OCI-LY7 (cell line): ENCODE measurements around the gene CA5A. TPM values are rescaled to one million over a fixed set of nuclear protein-coding genes. Genes with fewer than 3 reads are reported as not detected.

Experiments
- BruUV-seq: library from RNA; stranded (reverse); fragments of 400-500 nt; replicated peaks from 2 replicates; lab custom pipeline; 2021; lab: Mats Ljungman, UMichigan
- CTCF ChIA-PET: fragments of 300-600 bp; sonication (Branson Sonifier 250); formaldehyde crosslinking; loops from one replicate; lab custom pipeline; 2022; ENCODE audit warnings: antibody characterized with exemption; ENCODE audit not compliant: unreplicated experiment; lab: Charles Lee
- POLR2A ChIA-PET: fragments of 300-600 bp; sonication (Branson Sonifier 250); formaldehyde crosslinking; loops from one replicate; lab custom pipeline; 2022; ENCODE audit warnings: antibody characterized with exemption; lab: Charles Lee
- DNase-seq: peaks from one replicate; pipeline ENCODE4 v3.0.0-alpha.2; 2015; ENCODE audit warnings: low spot score
- H2AFZ ChIP-seq: fragments of 200-600 bp; sonication (generic), shearing (Covaris generic); 2 replicates; pipeline ENCODE4 v1.6.1; 2014; ENCODE audit warnings: mild to moderate bottlenecking, antibody characterized with exemption, low read length, moderate library complexity
- H3K27ac ChIP-seq: fragments of 200-600 bp; sonication (generic); 2 replicates; pipeline ENCODE4 v1.5.1; 2014; ENCODE audit warnings: mixed run types, low read depth, mild to moderate bottlenecking, moderate library complexity, low read length, inconsistent platforms; ENCODE audit not compliant: poor library complexity, severe bottlenecking
- H3K36me3 ChIP-seq: fragments of 200-600 bp; sonication (generic); 2 replicates; pipeline ENCODE4 v1.6.1; 2014; ENCODE audit warnings: mild to moderate bottlenecking, antibody characterized with exemption, low read length, moderate library complexity, mixed read lengths; ENCODE audit not compliant: insufficient read depth
- H3K4me1 ChIP-seq: fragments of 200-600 bp; sonication (generic); 2 replicates; pipeline ENCODE4 v1.5.1; 2014; ENCODE audit warnings: mild to moderate bottlenecking, low read length; ENCODE audit not compliant: insufficient read depth, poor library complexity, severe bottlenecking
- H3K4me2 ChIP-seq: fragments of 200-600 bp; sonication (generic); 2 replicates; pipeline ENCODE4 v1.6.1; 2014; ENCODE audit warnings: mild to moderate bottlenecking, low read length
- H3K4me3 ChIP-seq: fragments of 200-600 bp; sonication (generic); 2 replicates; pipeline ENCODE4 v1.5.1; 2014; ENCODE audit warnings: mild to moderate bottlenecking, low read depth, low read length; ENCODE audit not compliant: poor library complexity, severe bottlenecking
- H3K79me2 ChIP-seq: fragments of 200-600 bp; sonication (generic); 2 replicates; pipeline ENCODE4 v1.6.1; 2016; ENCODE audit warnings: low read depth, mild to moderate bottlenecking, low read length, moderate library complexity, mixed read lengths; ENCODE audit not compliant: insufficient read depth
- H3K9me2 ChIP-seq: fragments of 200-600 bp; sonication (generic); 2 replicates; pipeline ENCODE4 v1.6.1; 2016; ENCODE audit warnings: mild to moderate bottlenecking, low read length, mixed read lengths; ENCODE audit not compliant: insufficient read depth
- H3K9me3 ChIP-seq: fragments of 200-600 bp; sonication (generic); 2 replicates; pipeline ENCODE4 v1.6.1; 2014; ENCODE audit warnings: mild to moderate bottlenecking, mixed run types, low read length, mixed read lengths
- H4K20me1 ChIP-seq: fragments of 200-600 bp; sonication (generic); 2 replicates; pipeline ENCODE4 v1.6.1; 2014; ENCODE audit warnings: mild to moderate bottlenecking, antibody characterized with exemption, low read length, moderate library complexity, mixed read lengths; ENCODE audit not compliant: insufficient read depth
- CTCF ChIP-seq: fragments of 200-600 bp; sonication (generic); conservative IDR thresholded peaks from 2 replicates; pipeline ENCODE4 v1.5.1; 2014; ENCODE audit warnings: mild to moderate bottlenecking, antibody characterized with exemption, low read length, moderate library complexity, mixed read lengths
- EZH2phosphoT487 ChIP-seq: fragments of 200-600 bp; sonication (generic); IDR thresholded peaks from 2 replicates; pipeline ENCODE4 v1.6.1; 2018; ENCODE audit warnings: low read depth, borderline replicate concordance, mild to moderate bottlenecking, mixed run types, antibody characterized with exemption, low read length, moderate library complexity, mixed read lengths
- intact Hi-C: fragments of 100-400 bp; cut with micrococcal nuclease; formaldehyde crosslinking; loops from one replicate; pipeline ENCODE4 v1.10.0; 2022; ENCODE audit not compliant: unreplicated experiment
- total RNA-seq, 2 experiments: library from RNA; depleted of rRNA in 1 of 2; stranded (reverse); fragments of >200 nt in 1 of 2; shearing (Covaris generic) in 1 of 2; gene quantifications; 2 replicates each; pipeline ENCODE4 v1.2.3, GENCODE V29; 2014 to 2022

Gene CA5A
- total RNA-seq, 2 experiments from 2014 or later, result not detected

GRCh38 chr16:87948735-87949070 is 12.4 kb upstream of the CA5A start:
- POLR2A ChIA-PET, result interaction anchor here (0.9 to 1.3 kb wide), 2 partner anchors 10 to 13 kb away, joined by 3 to 6 read pairs; no protein-coding TSS in a partner anchor
- Histone ChIP-seq H3K27ac (no peak overlapping the region), H2AFZ (peak overlapping the region; percentile 94)

GRCh38 chr16:87948119-87948545 is 11.8 kb upstream of the CA5A start:
- Histone ChIP-seq H2AFZ (peak overlapping the region; percentile 94), H3K4me1 (peaks cover 38% of the 10 kb centered on the region), H3K79me2 (peaks cover 16% of the 10 kb centered on the region), H3K9me3 (no peaks in the 10 kb centered on the region), H3K9me2 (no peaks in the 10 kb centered on the region), H3K4me2 (peak overlapping the region; percentile 56), H3K27ac (no peak overlapping the region), H3K4me3 (peak overlapping the region; percentile 21), H3K36me3 (peaks cover 1% of the 10 kb centered on the region; the same call in 1 of the 2 replicates), H4K20me1 (peaks cover 6% of the 10 kb centered on the region; the same call in 1 of the 2 replicates)
- no peak for TF ChIP-seq EZH2phosphoT487
- TF ChIP-seq CTCF, result no peak
- BruUV-seq, result no TSS peak
- ChIA-PET POLR2A (interaction anchor here (0.9 to 1.3 kb wide), 2 partner anchors 9 to 14 kb away, joined by 3 to 6 read pairs; no protein-coding TSS in a partner anchor), CTCF (interaction anchor here (0.6 kb wide), 1 partner anchor 98 kb away, joined by 3 read pairs; no protein-coding TSS in a partner anchor)
- peak; percentile 40 for DNase-seq
- intact Hi-C loops, result no loop called here

More at GRCh38 chr16:87948735-87949070, 12.4 kb upstream of the CA5A start:
- intact Hi-C loops, result no loop called here
- Histone ChIP-seq H3K9me2 (no peaks in the 10 kb centered on the region), H3K4me2 (no peak overlapping the region), H3K4me3 (no peak overlapping the region), H4K20me1 (peaks cover 6% of the 10 kb centered on the region; the same call in 1 of the 2 replicates), H3K79me2 (peaks cover 21% of the 10 kb centered on the region), H3K36me3 (peaks cover 7% of the 10 kb centered on the region; the same call in 1 of the 2 replicates), H3K4me1 (peaks cover 43% of the 10 kb centered on the region), H3K9me3 (no peaks in the 10 kb centered on the region)
- CTCF ChIA-PET, result interaction anchor here (0.6 kb wide), 1 partner anchor 99 kb away, joined by 3 read pairs; no protein-coding TSS in a partner anchor
- TF ChIP-seq CTCF, result no peak
- TF ChIP-seq EZH2phosphoT487, result no peak
- no TSS peak for BruUV-seq
- DNase-seq, result no peak
